GM19025 (cell line): ENCODE results near the gene TBC1D7.

Source experiments
- ATAC-seq: cut with Tn5 transposase; IDR thresholded peaks from one replicate; pipeline ENCODE4 v1.9.1; 2021; ENCODE audit warnings: mild to moderate bottlenecking, low read depth, moderate library complexity; ENCODE audit not compliant: unreplicated experiment

The TBC1D7 gene

GRCh38 chr6:13296536-13296997 is 31.8 kb downstream of the TBC1D7 start:
- no peak for ATAC-seq

- no peak for ATAC-seq
Observed at GRCh38 chr6:13295576-13295975, 32.8 kb downstream of the TBC1D7 start.

GRCh38 chr6:13294499-13295069 is 33.8 kb downstream of the TBC1D7 start:
- no peak for ATAC-seq

GRCh38 chr6:13292774-13293173 is 35.6 kb downstream of the TBC1D7 start:
- ATAC-seq = no peak

- ATAC-seq = no peak
Observed at GRCh38 chr6:13290335-13290734, 38.0 kb downstream of the TBC1D7 start.

GRCh38 chr6:13289789-13290318 is 38.5 kb downstream of the TBC1D7 start:
- ATAC-seq = no peak

GRCh38 chr6:13288969-13289391 is 39.4 kb downstream of the TBC1D7 start:
- no peak for ATAC-seq

GRCh38 chr6:13288481-13288880 is 39.9 kb downstream of the TBC1D7 start:
- ATAC-seq = no peak

- ATAC-seq = no peak
Observed at GRCh38 chr6:13287104-13287503, 41.2 kb downstream of the TBC1D7 start.

GRCh38 chr6:13286181-13286580 is 42.2 kb downstream of the TBC1D7 start:
- ATAC-seq = no peak

GRCh38 chr6:13285705-13286104 is 42.6 kb downstream of the TBC1D7 start:
- ATAC-seq = no peak

GRCh38 chr6:13284646-13285045 is 43.7 kb downstream of the TBC1D7 start:
- ATAC-seq = no peak

- no peak for ATAC-seq
Observed at GRCh38 chr6:13283331-13283730, 45.0 kb downstream of the TBC1D7 start.

- ATAC-seq = no peak
Observed at GRCh38 chr6:13282393-13283069, 45.8 kb downstream of the TBC1D7 start.

GRCh38 chr6:13281686-13282085 is 46.7 kb downstream of the TBC1D7 start:
- ATAC-seq = no peak

- ATAC-seq = no peak
Observed at GRCh38 chr6:13280254-13280653, 48.1 kb downstream of the TBC1D7 start.

- ATAC-seq = no peak
Observed at GRCh38 chr6:13278991-13279390, 49.3 kb downstream of the TBC1D7 start.

GRCh38 chr6:13278164-13278563 is 50.2 kb downstream of the TBC1D7 start:
- no peak for ATAC-seq

- no peak for ATAC-seq
Observed at GRCh38 chr6:13277231-13277630, 51.1 kb downstream of the TBC1D7 start.

GRCh38 chr6:13275435-13275989 is 52.8 kb downstream of the TBC1D7 start:
- no peak for ATAC-seq

- ATAC-seq = no peak
Observed at GRCh38 chr6:13274707-13275434, 53.5 kb downstream of the TBC1D7 start.
